HG02943 (cell line): ENCODE results near the gene PPARA.

Source experiments
- ATAC-seq: cut with Tn5 transposase; IDR thresholded peaks from one replicate; pipeline ENCODE4 v1.9.1; 2021; ENCODE audit warnings: mild to moderate bottlenecking, low read depth, moderate library complexity; ENCODE audit not compliant: unreplicated experiment

The PPARA gene

DNA sequence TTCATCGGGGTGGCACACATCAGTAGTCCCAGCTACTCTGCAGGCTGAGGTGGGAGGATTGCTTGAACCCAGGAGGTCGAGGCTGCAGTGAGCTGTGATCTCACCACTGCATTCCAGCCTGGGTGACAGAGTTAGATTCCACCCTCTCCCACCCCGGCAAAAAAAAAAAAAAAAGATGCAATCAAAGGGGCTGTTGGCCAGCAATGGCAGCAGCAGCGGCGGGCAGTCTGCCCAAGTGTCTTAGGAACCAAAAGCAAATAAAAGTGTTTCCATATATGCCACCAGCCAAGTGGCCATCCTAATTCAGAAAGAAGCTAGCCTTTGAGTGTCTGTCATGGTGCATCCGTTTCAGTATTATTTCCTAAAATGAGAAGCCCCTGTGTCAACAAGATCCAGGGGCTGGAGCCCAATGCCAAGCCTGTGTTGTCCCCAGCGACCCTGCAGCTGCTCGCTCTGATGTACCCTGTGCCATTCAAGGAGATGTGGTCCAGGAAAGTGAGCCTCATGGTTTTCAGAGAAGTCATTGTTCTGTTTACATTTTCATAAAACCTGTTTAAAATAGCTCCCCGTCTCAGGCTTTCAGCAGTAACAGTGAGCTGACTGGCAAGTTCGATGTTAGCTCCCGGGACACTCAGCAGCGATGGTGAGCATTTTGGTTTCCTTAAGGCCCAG, 87.3 kb downstream of the PPARA start:
- ATAC-seq: no peak

DNA sequence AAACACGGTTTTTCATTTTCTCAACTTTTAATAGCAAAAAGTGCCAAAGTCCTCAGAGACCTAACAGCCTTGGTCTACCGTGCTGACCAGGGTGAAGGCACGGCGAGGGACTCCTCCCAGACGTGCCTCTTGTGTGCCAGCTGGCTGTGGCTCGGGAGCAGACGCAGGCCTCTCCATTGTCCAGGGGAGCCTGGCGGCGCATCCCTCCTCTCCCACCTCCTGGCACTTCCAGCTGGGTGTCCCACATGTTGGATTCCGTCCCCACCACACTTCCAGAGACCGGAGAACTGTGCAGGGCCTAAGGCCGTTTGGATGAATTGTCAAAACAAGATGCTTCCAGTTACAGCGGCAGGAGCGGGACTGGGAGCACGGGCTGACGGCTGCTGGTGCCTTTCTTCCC, 88.2 kb downstream of the PPARA start:
- no peak for ATAC-seq

DNA sequence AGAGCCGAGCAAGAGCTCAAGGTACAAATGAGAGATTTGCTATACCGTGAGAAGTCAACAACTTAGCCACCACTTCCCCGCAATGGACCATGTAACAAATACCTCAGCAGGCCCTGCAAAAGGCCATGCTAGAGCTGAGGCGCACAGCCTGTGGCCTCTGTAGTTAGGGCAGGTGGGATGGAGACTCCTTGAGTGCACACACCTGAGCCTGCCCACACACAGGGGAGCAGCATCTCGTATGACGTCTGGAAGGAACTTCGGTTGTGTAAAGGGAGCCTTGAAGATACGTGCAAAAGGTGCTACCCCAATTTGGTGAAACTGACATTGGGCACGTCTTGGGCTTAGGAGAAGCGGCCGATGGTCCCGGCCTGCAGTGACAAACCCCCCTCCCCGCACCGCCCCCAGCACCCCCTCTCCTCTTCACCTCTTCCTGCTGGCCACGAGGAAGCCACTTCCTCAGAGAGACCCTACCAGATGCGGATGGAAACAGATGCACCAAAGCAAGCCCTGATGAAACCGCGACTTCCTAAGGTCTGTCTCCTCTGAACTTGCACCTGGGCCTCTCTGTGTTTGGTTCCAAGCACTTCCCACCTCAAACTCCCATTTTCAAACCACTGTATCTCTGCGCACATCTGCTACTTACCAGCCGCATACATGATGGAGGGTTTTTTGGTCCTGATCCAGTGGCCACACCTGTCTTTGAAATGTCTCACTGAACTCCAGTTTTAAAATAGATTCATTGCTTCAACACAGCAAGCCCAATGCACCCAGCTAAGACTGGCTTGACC, 89.1 kb downstream of the PPARA start:
- ATAC-seq: no peak

- ATAC-seq: no peak
Measured at GRCh38 chr22:46240073-46240472, 89.7 kb downstream of the PPARA start.

DNA sequence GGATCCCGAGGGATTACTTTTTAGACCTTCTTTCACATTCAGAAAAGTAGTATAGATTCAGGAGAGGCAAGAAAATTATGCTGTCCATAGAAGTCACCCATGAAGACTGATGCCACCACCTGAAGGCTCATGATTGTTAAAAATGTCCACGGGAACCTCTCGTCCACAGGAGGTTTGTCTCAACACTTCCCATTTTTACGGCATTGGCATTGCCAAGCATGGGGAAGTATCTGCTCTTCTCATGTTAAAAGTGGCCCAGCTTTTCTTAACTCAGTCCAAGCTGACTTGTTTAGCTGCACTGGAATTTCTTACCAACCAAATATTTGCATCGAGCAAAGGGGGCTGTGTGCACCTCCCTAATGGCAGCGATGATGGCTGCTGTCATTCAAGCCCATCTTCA, 90.2 kb downstream of the PPARA start:
- no peak for ATAC-seq

DNA sequence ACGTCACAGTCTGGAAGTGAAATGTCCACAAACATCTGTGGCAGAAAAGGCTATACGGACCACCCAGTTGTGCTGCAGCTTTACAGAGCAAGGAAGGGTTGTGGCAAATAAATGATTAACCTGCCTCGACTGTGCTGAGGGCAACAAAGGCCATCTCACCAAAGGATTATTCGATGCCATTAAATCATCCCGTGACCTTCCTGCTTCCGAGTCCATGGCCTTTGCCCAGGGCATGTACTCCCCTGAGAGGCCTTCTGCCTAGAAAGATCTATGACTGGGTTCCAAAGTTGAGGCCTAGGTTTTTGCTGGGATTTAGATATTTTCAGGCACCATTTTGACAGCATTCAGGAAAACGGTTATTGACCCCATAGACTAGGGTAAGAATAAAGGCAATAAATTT, 90.6 kb downstream of the PPARA start:
- no peak for ATAC-seq

DNA sequence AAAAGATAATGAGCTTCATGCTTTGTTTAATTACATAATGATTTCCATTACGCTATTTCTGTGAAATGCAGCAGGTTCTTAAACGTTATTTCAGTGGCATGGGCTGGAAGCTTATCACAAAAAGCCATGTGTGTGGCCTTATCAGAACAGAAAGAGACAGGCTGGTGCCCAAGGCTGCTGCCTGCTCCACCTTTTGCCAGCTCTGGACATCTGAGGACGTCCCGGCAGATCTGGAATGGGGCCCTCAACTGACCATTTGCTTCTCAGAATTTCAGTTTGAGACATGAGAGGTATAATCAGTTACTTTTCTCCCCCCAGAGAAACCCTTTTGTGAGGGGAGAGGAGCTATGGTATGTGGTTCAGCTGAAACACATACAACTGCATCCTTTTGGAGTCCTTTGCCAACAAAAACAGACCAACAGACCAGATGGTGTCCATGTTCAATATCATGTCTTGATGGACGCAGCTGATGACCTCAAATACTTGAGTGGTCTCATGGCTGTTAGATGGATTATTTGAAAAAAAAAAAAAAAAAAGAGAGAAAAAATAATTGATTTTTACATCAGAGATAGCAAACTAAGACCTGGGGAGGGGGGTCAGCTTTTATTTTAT, 91.2 kb downstream of the PPARA start:
- ATAC-seq: no peak

DNA sequence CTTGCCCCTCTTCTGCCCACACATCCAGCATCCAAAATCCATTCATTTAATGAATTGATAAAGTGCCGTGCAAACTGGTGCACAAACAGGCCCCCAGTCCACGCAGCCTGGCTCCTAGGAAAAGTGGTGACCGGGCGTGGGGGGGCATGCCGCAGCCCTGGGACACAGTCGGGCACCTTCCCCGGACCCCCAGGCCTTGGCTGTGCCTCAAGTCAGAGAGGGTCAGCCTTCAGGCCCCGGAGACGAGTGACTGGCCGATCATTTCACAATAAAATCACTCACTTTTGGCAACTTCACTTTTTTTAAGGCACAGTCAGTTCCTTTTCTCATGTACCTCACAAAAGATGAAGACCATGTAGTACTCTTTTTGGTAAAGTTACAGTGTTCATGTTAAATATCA, 91.8 kb downstream of the PPARA start:
- ATAC-seq: no peak

GRCh38 chr22:46244771-46245170, 94.4 kb downstream of the PPARA start:
- no peak for ATAC-seq

DNA sequence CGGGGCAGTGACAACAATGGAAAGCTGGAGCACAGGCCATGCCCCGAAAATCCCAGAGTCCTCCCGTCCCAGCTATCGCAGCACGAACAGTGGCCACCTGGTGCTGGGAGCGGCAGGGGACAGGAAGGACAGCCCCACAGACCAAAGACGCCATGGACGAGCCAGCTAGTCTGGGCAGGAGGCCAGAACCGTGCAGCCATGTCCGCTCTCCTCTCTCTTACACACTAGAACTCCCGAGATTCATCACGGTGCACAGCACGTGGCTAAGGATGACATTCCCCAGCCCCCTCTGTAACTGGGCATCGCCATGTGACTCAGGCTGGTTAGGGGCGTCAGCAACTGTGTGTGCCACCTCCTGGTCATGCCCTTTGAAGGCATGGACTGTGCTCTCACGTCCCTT, 95.2 kb downstream of the PPARA start:
- ATAC-seq: no peak

- no peak for ATAC-seq
Measured at GRCh38 chr22:46246178-46246577, 95.9 kb downstream of the PPARA start.

DNA sequence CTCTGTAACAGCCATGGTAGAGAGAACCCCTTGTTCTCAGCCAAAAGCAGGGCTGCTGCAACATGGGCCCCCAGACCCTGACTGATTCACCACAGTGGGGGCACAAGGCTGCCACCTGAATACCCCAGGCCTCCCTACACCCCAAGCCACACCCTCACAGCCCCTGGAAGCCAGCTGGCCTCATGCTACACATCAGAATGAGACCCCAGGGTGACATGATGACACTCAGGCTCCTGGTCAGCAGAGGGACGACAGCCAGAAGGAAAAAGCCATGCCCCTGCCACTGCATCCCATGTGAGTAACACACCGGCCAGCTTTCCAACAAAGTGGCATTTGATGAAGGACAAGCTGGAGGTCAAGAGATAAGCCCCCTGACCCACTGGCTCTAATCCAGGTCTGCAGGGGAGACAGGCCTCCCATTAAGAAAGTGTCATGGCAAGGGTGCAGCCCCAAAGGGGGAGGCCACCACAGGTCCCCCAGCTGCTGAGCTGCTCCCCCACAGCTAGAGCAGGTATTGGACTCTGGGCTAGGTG, 97.2 kb downstream of the PPARA start:
- ATAC-seq: no peak

- ATAC-seq: peak; percentile 83
Measured at GRCh38 chr22:46250035-46250782, 99.9 kb downstream of the PPARA start, which contains the start of gene CDPF1. TSS of gene CDPF1 (minus strand) at chr22:46250293. CDS start at chr22:46248284, 2,009 bp downstream.

DNA sequence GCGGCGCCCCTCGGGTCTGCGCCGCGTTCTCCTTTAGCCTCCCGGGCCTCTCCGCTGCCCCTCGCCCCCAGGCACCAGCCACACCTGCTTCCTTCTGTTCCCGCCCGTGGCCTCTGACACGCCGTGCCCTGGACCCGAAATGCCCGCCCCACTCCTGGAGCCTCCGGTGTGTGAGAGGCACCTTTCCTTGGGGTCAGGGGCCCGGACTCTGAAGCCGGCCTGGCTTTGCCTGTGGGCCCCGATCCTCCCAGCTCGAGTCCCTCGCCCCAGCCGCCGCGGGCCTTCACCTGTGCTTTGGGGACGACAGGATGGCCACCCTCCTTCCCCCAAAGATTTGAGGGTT, 100.4 kb downstream of the PPARA start:
- peak; percentile 15 for ATAC-seq

- no peak for ATAC-seq
Measured at GRCh38 chr22:46251266-46251665, 100.9 kb downstream of the PPARA start.

GRCh38 chr22:46251816-46252380, 101.6 kb downstream of the PPARA start:
- ATAC-seq: no peak

DNA sequence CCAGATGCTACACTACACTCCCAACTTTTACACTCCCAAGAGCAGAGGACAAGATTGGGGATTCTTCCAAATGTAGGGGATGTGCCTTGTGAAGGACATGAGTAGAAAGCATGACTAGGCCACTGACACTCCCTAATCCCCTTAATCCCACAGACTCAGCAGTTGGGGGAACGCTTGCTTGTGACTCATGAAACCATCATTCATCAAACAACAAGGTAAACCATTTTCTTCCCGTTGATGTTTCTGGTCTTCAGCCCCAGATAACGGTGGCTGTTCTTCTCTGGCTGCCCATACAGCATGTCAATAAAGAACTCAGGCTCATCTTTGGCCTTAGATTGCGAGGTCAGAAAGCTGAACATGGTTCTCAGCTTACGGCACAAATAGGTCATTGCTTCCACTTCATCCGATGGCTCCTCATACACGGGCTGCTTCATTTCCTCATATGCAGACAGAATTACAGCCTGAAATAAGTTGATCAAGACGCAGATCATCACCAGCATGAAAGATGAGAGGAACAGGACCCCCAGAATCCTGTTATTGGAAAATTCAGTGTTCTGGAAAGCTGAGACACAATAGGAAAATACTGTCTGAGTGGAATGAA, 106.1 kb downstream of the PPARA start:
- no peak for ATAC-seq

- no peak for ATAC-seq
Measured at GRCh38 chr22:46259374-46259773, 109.0 kb downstream of the PPARA start.

DNA sequence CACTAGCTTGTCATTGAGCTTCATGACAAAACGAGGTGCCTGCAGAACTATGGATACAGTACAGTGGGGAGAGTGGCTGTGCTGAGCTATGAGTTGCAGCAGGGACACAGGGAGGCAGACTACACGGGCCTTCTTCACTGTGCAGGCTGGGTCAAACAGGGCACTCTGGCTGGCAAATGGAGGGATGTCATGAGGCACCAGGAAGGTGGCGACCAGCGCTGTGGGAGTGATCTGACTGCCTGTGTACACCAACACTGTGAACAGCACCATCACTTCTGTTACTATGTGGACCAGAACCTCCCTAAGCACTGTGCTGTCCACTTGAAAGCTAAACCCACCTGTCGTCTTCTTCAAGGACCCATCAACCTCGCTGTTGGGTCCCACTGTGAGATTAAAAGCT, 109.7 kb downstream of the PPARA start:
- no peak for ATAC-seq
